Large intestine (tissue), 12 donors: ENCODE measurements around the gene WDR45. TPM values are rescaled to one million over a fixed set of nuclear protein-coding genes. Genes with fewer than 3 reads are reported as not detected.
"Not testable (repeated sequence)": the region's sequence is repeated elsewhere in the genome, so short reads cannot be mapped to it uniquely, and the experiment has no call there.

Source experiments
- DNase-seq, 2 donors: peaks; one replicate each; pipeline versions ENCODE4 v3.0.0 to v3.0.0-alpha.2; 2013
- H3K27ac ChIP-seq: one replicate; pipeline ENCODE4 v1.5.1; 2013; ENCODE audit warnings: low read length
- H3K27me3 ChIP-seq: 2 replicates; pipeline ENCODE4 v1.6.1; 2013; ENCODE audit warnings: low read length; ENCODE audit not compliant: control insufficient read depth, insufficient read depth
- H3K36me3 ChIP-seq: 2 replicates; pipeline ENCODE4 v1.6.1; 2013; ENCODE audit warnings: low read length; ENCODE audit not compliant: control insufficient read depth, insufficient read depth
- H3K4me1 ChIP-seq: one replicate; pipeline ENCODE4 v1.6.1; 2013; ENCODE audit warnings: low read length; ENCODE audit not compliant: control insufficient read depth, insufficient read depth
- H3K4me3 ChIP-seq: one replicate; pipeline ENCODE4 v1.5.1; 2013; ENCODE audit warnings: low read length
- H3K9me3 ChIP-seq: one replicate; pipeline ENCODE4 v1.6.1; 2013; ENCODE audit warnings: mild to moderate bottlenecking, low read depth, low read length, moderate library complexity; ENCODE audit not compliant: control insufficient read depth
- WGBS: methylation state at CpG from one replicate; pipeline ENCODE4 v1.1.5; 2013; ENCODE audit warnings: low lambda C conversion rate; ENCODE audit not compliant: insufficient coverage; 5-methylcytosine and 5-hydroxymethylcytosine counted together
- long read RNA-seq, 11 donors: transcript quantifications; one replicate each; lab custom pipeline, GENCODE V29; 2026
- polyA plus RNA-seq: library from polyadenylated mRNA; unstranded; fragments of 120-200 nt; gene quantifications from one replicate; pipeline ENCODE4 v1.2.1, GENCODE V29; 2013

WDR45 gene
- polyA plus RNA-seq, result 46.6 TPM
- long read RNA-seq, donor 1, transcript WDR45-207 (11 exons, 1,639 nt), result major isoform, 6 of 8 reads
- long read RNA-seq, donor 1, partial matches to known transcripts, result 0 of 8 reads
- long read RNA-seq, donor 1, other reads (novel, unspliced or antisense), result 0 of 8 reads
- long read RNA-seq, donor 2, transcript WDR45-207 (11 exons, 1,639 nt), result major isoform, 5 of 9 reads
- long read RNA-seq, donor 2, partial matches to known transcripts, result 0 of 9 reads
- long read RNA-seq, donor 2, other reads (novel, unspliced or antisense), result 0 of 9 reads
- long read RNA-seq, donor 3, transcript WDR45-207 (11 exons, 1,639 nt), result major isoform, 13 of 21 reads
- long read RNA-seq, donor 3, partial matches to known transcripts, result 0 of 21 reads
- long read RNA-seq, donor 3, other reads (novel, unspliced or antisense), result 0 of 21 reads
- long read RNA-seq, donor 4, result 0 reads
- long read RNA-seq, donor 5, transcript WDR45-207 (11 exons, 1,639 nt), result major isoform, 6 of 7 reads
- long read RNA-seq, donor 5, partial matches to known transcripts, result 0 of 7 reads
- long read RNA-seq, donor 5, other reads (novel, unspliced or antisense), result 0 of 7 reads
- long read RNA-seq, donor 6, transcript WDR45-207 (11 exons, 1,639 nt), result major isoform, 8 of 12 reads
- long read RNA-seq, donor 6, partial matches to known transcripts, result 0 of 12 reads
- long read RNA-seq, donor 6, other reads (novel, unspliced or antisense), result 0 of 12 reads
- long read RNA-seq, donor 7, transcript WDR45-207 (11 exons, 1,639 nt), result major isoform, 5 of 8 reads
- long read RNA-seq, donor 7, partial matches to known transcripts, result 0 of 8 reads
- long read RNA-seq, donor 7, other reads (novel, unspliced or antisense), result 0 of 8 reads
- long read RNA-seq, donor 8, transcript WDR45-207 (11 exons, 1,639 nt), result major isoform, 13 of 13 reads
- long read RNA-seq, donor 8, partial matches to known transcripts, result 0 of 13 reads
- long read RNA-seq, donor 8, other reads (novel, unspliced or antisense), result 0 of 13 reads
- long read RNA-seq, donor 9, transcript WDR45-207 (11 exons, 1,639 nt), result major isoform, 7 of 15 reads
- long read RNA-seq, donor 9, partial matches to known transcripts, result 0 of 15 reads
- long read RNA-seq, donor 9, other reads (novel, unspliced or antisense), result 0 of 15 reads
- long read RNA-seq, donor 10, partial matches to known transcripts, result 0 of 7 reads
- long read RNA-seq, donor 10, other reads (novel, unspliced or antisense), result 0 of 7 reads
- long read RNA-seq, donor 11, transcript WDR45-207 (11 exons, 1,639 nt), result major isoform, 5 of 8 reads
- long read RNA-seq, donor 11, partial matches to known transcripts, result 0 of 8 reads
- long read RNA-seq, donor 11, other reads (novel, unspliced or antisense), result 0 of 8 reads

DNA sequence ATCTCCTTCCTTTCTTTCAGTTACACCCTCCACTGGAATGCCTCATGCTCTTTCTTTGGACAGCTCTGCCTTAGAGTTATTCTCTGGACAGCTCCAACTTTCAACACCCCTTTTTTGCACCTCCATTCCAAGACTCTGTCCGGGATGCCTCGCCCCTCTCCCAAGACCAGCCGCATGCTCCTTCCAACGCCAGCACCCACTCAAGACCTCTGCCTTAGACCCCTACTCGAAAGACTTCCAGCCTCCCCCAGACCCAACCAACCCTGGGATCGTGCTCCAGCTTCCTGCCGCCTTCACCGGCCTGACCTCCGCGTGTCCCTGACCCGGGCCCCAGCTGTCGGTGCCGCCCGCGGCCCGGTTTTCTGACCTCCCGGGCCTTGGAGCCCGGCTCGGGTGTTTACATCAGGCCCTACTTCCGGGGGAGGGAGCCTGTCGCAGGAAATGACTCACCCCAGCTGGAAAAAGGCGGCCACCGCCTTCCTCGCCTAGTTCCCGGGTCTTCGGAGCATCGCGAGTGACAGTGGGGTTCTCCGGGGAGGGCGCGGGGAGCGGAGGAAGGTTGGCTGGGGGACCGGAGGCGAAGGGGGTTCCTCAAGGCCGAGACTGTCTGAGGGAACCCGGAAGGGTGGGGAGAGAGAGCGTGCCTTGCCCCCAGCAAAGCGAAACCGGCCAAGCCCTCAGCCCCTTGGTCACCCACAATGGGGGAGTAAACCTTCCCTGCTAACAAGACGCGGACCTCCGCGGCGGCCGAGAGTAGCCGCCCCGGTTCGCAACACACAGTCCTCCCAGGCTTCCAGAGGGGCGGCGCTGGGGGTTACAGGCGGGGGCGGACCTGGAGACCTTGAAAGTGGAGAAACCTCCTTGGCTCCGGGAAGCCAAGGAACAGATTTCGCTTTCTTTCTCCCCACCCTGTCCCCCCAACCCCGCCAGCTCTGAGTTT, at the start of gene WDR45:
Gene WDR45 (minus strand): TSS at position 399 of the 940 bp plus-strand sequence. CDS start 1,792 bp downstream, outside the sequence.
- H3K36me3 ChIP-seq, result peaks cover 7% of the 10 kb centered on the region
- WGBS, result no CpG with 5 or more reads among the region's 55 CpGs
- H3K4me1 ChIP-seq, result peaks cover 8% of the 10 kb centered on the region
- no peaks in the 10 kb centered on the region for H3K9me3 ChIP-seq
- DNase-seq, result peak; percentile 57 to 80
- H3K27me3 ChIP-seq, result no peaks in the 10 kb centered on the region
- peak within 1 kb of the TSS; percentile 90 for H3K27ac ChIP-seq
- H3K4me3 ChIP-seq, result peak within 1 kb of the TSS; percentile 85

DNA sequence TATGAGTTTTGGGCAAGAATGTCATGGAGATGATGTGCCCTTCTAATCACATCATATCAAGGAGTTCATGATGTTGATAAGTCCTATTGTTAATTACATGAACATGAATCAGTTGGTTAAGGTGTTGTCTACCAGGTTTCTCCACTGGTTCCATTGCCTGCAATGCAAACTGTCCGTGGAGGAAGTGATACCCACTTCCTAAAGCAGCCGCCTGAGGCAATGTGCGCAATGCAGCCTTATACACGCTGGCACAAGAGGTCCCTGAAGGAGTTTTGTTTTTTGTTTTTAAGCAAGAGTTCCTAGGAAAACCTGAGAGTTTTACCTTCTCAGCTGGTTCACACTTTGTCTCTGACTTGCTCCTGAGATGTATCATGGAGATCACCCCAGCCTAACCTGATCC, 49.7 kb upstream of the WDR45 start:
- H3K9me3 ChIP-seq, result no peaks in the 10 kb centered on the region
- no peaks in the 10 kb centered on the region for H3K36me3 ChIP-seq
- no peaks in the 10 kb centered on the region for H3K4me1 ChIP-seq
- H3K27me3 ChIP-seq, result no peaks in the 10 kb centered on the region
- no CpG with 5 or more reads among the region's 4 CpGs for WGBS
- no peak overlapping the region for H3K4me3 ChIP-seq
- H3K27ac ChIP-seq, result no peak overlapping the region
- no peak for DNase-seq

DNA sequence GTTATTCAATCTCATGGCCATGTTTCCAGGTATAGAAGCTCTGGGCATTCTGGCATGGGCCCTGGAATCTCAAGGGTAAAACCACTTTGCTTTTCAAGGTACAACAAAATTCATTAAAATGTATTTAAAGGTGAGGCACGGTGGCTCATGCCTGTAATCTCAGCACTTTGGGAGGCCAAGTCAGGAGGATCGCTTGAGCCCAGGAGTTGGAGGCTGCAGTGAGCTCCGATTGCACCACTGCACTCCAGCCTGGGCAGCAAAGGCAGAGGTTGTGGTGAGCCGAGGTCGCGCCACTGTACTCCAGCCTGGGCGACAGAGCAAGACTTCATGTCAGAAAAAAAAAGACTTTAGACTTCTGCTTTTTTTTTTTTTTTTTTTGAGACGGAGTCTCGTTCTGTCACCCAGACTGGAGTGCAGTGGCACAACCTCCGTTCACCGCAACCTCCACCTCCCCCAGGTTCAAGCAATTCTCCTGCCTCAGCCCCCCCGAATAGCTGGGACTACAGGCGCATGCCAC, 48.1 kb upstream of the WDR45 start:
- H3K27me3 ChIP-seq, DNase-seq, H3K27ac ChIP-seq, H3K4me3 ChIP-seq, H3K9me3 ChIP-seq, H3K36me3 ChIP-seq, H3K4me1 ChIP-seq: not testable (repeated sequence)
- no CpG with 5 or more reads among the region's 13 CpGs for WGBS

- Histone ChIP-seq H3K27ac (no peak overlapping the region), H3K4me3 (peak overlapping the region; percentile 76)
- WGBS, result no CpG with 5 or more reads among the region's 5 CpGs
These were observed 42.8 kb upstream of the WDR45 start for GRCh38 chrX:49122499-49122898.

GRCh38 chrX:49120091-49120490, 40.4 kb upstream of the WDR45 start:
- Histone ChIP-seq H3K4me3 (no peak overlapping the region), H3K4me1 (no peaks in the 10 kb centered on the region), H3K9me3 (no peaks in the 10 kb centered on the region), H3K36me3 (peaks cover 35% of the 10 kb centered on the region), H3K27me3 (no peaks in the 10 kb centered on the region), H3K27ac (no peak overlapping the region)
- 67% methylated on average over 1 of the region's 1 CpG for WGBS
- DNase-seq, result no peak

More at GRCh38 chrX:49122499-49122898, 42.8 kb upstream of the WDR45 start:
- DNase-seq, result no peak
- Histone ChIP-seq H3K9me3 (no peaks in the 10 kb centered on the region), H3K4me1 (no peaks in the 10 kb centered on the region), H3K27me3 (no peaks in the 10 kb centered on the region), H3K36me3 (peaks cover 17% of the 10 kb centered on the region)

DNA sequence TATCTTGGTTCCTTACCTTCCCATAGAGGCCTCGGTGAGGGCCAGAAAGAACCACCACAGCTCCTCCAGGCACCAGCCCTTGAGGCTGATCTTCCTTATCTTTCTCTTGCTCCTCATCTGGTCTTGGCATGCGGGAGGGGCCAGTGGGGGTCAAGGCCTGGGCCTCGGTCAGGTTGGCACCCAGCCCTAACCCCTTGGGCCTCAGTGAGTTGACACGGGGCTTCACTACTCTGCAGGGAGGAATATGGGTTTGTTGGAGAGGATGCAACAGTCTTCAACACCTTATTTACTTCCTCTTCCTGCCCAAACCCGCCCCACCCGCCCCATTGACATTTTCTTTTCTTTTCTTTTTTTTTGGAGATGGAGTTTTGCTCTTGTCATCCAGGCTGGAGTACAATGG, 37.9 kb upstream of the WDR45 start:
- Histone ChIP-seq H3K36me3 (peaks cover 45% of the 10 kb centered on the region), H3K27ac (no peak overlapping the region), H3K9me3 (no peaks in the 10 kb centered on the region), H3K27me3 (no peaks in the 10 kb centered on the region), H3K4me3 (no peak overlapping the region), H3K4me1 (no peaks in the 10 kb centered on the region)
- DNase-seq, result no peak
- WGBS, result no CpG with 5 or more reads among the region's 6 CpGs

GRCh38 chrX:49116716-49117115, 37.0 kb upstream of the WDR45 start:
- H3K4me1 ChIP-seq, result no peaks in the 10 kb centered on the region
- no peak overlapping the region for H3K27ac ChIP-seq
- peaks cover 46% of the 10 kb centered on the region for H3K36me3 ChIP-seq
- no peaks in the 10 kb centered on the region for H3K9me3 ChIP-seq
- no peaks in the 10 kb centered on the region for H3K27me3 ChIP-seq
- no peak overlapping the region for H3K4me3 ChIP-seq
- DNase-seq, result no peak
- WGBS, result no CpG with 5 or more reads among the region's 5 CpGs

- Histone ChIP-seq H3K9me3 (no peaks in the 10 kb centered on the region), H3K27me3 (no peaks in the 10 kb centered on the region), H3K27ac (no peak overlapping the region), H3K4me3 (no peak overlapping the region), H3K4me1 (no peaks in the 10 kb centered on the region), H3K36me3 (peaks cover 46% of the 10 kb centered on the region)
- no peak for DNase-seq
- WGBS, result no CpG with 5 or more reads among the region's 8 CpGs
These were observed 36.4 kb upstream of the WDR45 start for GRCh38 chrX:49116076-49116475.

GRCh38 chrX:49111791-49112190, 32.1 kb upstream of the WDR45 start:
- H3K4me1 ChIP-seq, result no peaks in the 10 kb centered on the region
- no CpG with 5 or more reads among the region's 3 CpGs for WGBS
- H3K36me3 ChIP-seq, result peaks cover 29% of the 10 kb centered on the region
- no peak overlapping the region for H3K4me3 ChIP-seq
- no peaks in the 10 kb centered on the region for H3K9me3 ChIP-seq
- no peak for DNase-seq
- H3K27me3 ChIP-seq, result no peaks in the 10 kb centered on the region
- no peak overlapping the region for H3K27ac ChIP-seq
